WTC11 (cell line): ENCODE data around the gene NRXN3.

Source experiments
- ATF2 ChIP-seq: sonication (generic); formaldehyde crosslinking; IDR thresholded peaks from 2 replicates; pipeline ENCODE4 v1.8.1; 2022; ENCODE audit warnings: low read depth, missing genetic modification reagents, borderline replicate concordance
- CTCF ChIP-seq: fragments of 200-600 bp; IDR thresholded peaks from 2 replicates; pipeline ENCODE4 v1.8.0; 2022; ENCODE audit warnings: antibody characterized with exemption
- E2F4 ChIP-seq: sonication (generic); formaldehyde crosslinking; IDR thresholded peaks from 2 replicates; pipeline ENCODE4 v1.8.1; 2022; ENCODE audit warnings: low read depth, mild to moderate bottlenecking, moderate library complexity, missing genetic modification reagents, borderline replicate concordance
- E2F5 ChIP-seq: sonication (generic); formaldehyde crosslinking; IDR thresholded peaks from 2 replicates; pipeline ENCODE4 v1.8.1; 2022; ENCODE audit warnings: mild to moderate bottlenecking, moderate library complexity, missing genetic modification reagents
- HMGA2 ChIP-seq: fragments of 250-450 bp; sonication (Bioruptor Pico); IDR thresholded peaks from 2 replicates; pipeline ENCODE4 v1.4.0; 2021; ENCODE audit warnings: mild to moderate bottlenecking, moderate library complexity
- HMGXB4 ChIP-seq: sonication (generic); formaldehyde crosslinking; IDR thresholded peaks from 2 replicates; pipeline ENCODE4 v1.8.1; 2023; ENCODE audit warnings: mild to moderate bottlenecking, moderate library complexity, missing genetic modification reagents
- OVOL2 ChIP-seq: fragments of 250-450 bp; sonication (Bioruptor Pico); IDR thresholded peaks from 2 replicates; pipeline ENCODE4 v1.9.0; 2021; ENCODE audit warnings: mild to moderate bottlenecking, borderline replicate concordance
- SMAD4 ChIP-seq: sonication (generic); formaldehyde crosslinking; IDR thresholded peaks from 2 replicates; pipeline ENCODE4 v1.8.0; 2022; ENCODE audit warnings: mild to moderate bottlenecking, missing genetic modification reagents
- USF2 ChIP-seq: sonication (generic); formaldehyde crosslinking; IDR thresholded peaks from 2 replicates; pipeline ENCODE4 v1.8.1; 2023; ENCODE audit warnings: mild to moderate bottlenecking, missing genetic modification reagents, moderate library complexity
- ZBTB43 ChIP-seq: sonication (generic); formaldehyde crosslinking; IDR thresholded peaks from 2 replicates; pipeline ENCODE4 v1.8.1; 2023; ENCODE audit warnings: mild to moderate bottlenecking, missing genetic modification reagents
- ZNF138 ChIP-seq: sonication (generic); formaldehyde crosslinking; conservative IDR thresholded peaks from 2 replicates; pipeline ENCODE4 v1.8.1; 2022; ENCODE audit warnings: mild to moderate bottlenecking, moderate library complexity, missing genetic modification reagents

GRCh38 chr14:79602045-79602444 is 1431.9 kb downstream of the NRXN3 start:
- TF ChIP-seq CTCF (no peak), E2F5 (CRISPR knock-in tag) (no peak), E2F4 (CRISPR knock-in tag) (no peak), SMAD4 (CRISPR knock-in tag) (no peak), OVOL2 (CRISPR knock-in tag) (no peak), USF2 (CRISPR knock-in tag) (no peak), HMGA2 (CRISPR knock-in tag) (no peak), HMGXB4 (CRISPR knock-in tag) (no peak), ZBTB43 (CRISPR knock-in tag) (no peak), ATF2 (CRISPR knock-in tag) (no peak), ZNF138 (CRISPR knock-in tag) (no peak)
